ENCODE measurements around the gene CCDC15. TPM values are rescaled to one million over a fixed set of nuclear protein-coding genes. Genes with fewer than 3 reads are reported as not detected.
A peak's percentile ranks its signal among the peaks of the same experiment; 100 is the strongest.

Gene CCDC15
- total and polyA plus RNA-seq, 2 of the 13 experiments (the other 11 are each of a cell fraction or from before 2014, with no cell fraction given) = 2.2 to 4.6 TPM

DNA sequence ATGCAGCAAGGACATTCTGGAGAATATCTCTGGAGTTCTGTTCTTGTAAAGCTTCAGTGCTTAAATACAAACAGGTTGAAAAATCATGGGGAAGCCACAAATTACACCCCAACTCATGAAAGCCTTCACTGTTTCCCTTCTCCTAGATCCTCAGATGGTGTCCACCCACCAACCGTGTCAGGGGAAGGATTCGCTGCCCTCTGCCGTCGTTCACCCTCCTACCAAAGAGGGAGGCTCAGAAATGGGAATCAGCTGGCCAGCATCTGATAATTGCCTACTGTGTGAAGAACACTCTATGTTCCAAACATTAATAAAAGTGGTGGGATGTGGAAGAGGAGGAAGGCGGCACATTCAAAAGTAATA, 10.8 kb upstream of the CCDC15 start (continued):
- TF ChIP-seq, protein P1, sequence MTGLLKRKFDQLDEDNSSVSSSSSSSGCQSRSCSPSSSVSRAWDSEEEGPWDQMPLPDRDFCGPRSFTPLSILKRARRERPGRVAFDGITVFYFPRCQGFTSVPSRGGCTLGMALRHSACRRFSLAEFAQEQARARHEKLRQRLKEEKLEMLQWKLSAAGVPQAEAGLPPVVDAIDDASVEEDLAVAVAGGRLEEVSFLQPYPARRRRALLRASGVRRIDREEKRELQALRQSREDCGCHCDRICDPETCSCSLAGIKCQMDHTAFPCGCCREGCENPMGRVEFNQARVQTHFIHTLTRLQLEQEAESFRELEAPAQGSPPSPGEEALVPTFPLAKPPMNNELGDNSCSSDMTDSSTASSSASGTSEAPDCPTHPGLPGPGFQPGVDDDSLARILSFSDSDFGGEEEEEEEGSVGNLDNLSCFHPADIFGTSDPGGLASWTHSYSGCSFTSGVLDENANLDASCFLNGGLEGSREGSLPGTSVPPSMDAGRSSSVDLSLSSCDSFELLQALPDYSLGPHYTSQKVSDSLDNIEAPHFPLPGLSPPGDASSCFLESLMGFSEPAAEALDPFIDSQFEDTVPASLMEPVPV (CRISPR knock-in tag; IDR thresholded peaks at IDR 0.05) = no peak
- TF ChIP-seq, protein P2, sequence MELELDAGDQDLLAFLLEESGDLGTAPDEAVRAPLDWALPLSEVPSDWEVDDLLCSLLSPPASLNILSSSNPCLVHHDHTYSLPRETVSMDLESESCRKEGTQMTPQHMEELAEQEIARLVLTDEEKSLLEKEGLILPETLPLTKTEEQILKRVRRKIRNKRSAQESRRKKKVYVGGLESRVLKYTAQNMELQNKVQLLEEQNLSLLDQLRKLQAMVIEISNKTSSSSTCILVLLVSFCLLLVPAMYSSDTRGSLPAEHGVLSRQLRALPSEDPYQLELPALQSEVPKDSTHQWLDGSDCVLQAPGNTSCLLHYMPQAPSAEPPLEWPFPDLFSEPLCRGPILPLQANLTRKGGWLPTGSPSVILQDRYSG (CRISPR knock-in tag; IDR thresholded peaks at IDR 0.05) = no peak
- no peak for TF ChIP-seq ZFP41 (CRISPR knock-in tag; IDR thresholded peaks at IDR 0.05; ENCODE audit: borderline replicate concordance)
- no peak for TF ChIP-seq REXO4 (CRISPR knock-in tag; IDR thresholded peaks at IDR 0.05; ENCODE audit: borderline replicate concordance)
- peak; percentile 11; the same call in 1 of the 2 replicates for TF ChIP-seq ZNF878 (CRISPR knock-in tag; IDR thresholded peaks at IDR 0.05)
- TF ChIP-seq, protein P3, sequence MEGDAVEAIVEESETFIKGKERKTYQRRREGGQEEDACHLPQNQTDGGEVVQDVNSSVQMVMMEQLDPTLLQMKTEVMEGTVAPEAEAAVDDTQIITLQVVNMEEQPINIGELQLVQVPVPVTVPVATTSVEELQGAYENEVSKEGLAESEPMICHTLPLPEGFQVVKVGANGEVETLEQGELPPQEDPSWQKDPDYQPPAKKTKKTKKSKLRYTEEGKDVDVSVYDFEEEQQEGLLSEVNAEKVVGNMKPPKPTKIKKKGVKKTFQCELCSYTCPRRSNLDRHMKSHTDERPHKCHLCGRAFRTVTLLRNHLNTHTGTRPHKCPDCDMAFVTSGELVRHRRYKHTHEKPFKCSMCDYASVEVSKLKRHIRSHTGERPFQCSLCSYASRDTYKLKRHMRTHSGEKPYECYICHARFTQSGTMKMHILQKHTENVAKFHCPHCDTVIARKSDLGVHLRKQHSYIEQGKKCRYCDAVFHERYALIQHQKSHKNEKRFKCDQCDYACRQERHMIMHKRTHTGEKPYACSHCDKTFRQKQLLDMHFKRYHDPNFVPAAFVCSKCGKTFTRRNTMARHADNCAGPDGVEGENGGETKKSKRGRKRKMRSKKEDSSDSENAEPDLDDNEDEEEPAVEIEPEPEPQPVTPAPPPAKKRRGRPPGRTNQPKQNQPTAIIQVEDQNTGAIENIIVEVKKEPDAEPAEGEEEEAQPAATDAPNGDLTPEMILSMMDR (CRISPR knock-in tag; IDR thresholded peaks at IDR 0.05) = peak; percentile 42
- TF ChIP-seq GABPA (IDR thresholded peaks at IDR 0.05; ENCODE audit: low read depth, low read length) = no peak
- peak; percentile 21; the same call in 1 of the 2 replicates for TF ChIP-seq GABPA (CRISPR knock-in tag; IDR thresholded peaks at IDR 0.05; ENCODE audit: low read depth)
- TF ChIP-seq ZNF556 (CRISPR knock-in tag; IDR thresholded peaks at IDR 0.05; ENCODE audit: borderline replicate concordance) = no peak
- TF ChIP-seq ZNF205 (CRISPR knock-in tag; IDR thresholded peaks at IDR 0.05) = no peak
- TF ChIP-seq MTF2 (CRISPR knock-in tag; IDR thresholded peaks at IDR 0.05; ENCODE audit: borderline replicate concordance) = no peak
- no peak for TF ChIP-seq HNRNPUL1 (IDR thresholded peaks at IDR 0.05; ENCODE audit: low read depth, low read length)
- TF ChIP-seq MXD4 (CRISPR knock-in tag; IDR thresholded peaks at IDR 0.05) = no peak
- TF ChIP-seq, protein P4, sequence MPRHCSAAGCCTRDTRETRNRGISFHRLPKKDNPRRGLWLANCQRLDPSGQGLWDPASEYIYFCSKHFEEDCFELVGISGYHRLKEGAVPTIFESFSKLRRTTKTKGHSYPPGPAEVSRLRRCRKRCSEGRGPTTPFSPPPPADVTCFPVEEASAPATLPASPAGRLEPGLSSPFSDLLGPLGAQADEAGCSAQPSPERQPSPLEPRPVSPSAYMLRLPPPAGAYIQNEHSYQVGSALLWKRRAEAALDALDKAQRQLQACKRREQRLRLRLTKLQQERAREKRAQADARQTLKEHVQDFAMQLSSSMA (CRISPR knock-in tag; IDR thresholded peaks at IDR 0.05) = no peak
- no peak for TF ChIP-seq CBFB (CRISPR knock-in tag; IDR thresholded peaks at IDR 0.05)
- TF ChIP-seq, protein P5, sequence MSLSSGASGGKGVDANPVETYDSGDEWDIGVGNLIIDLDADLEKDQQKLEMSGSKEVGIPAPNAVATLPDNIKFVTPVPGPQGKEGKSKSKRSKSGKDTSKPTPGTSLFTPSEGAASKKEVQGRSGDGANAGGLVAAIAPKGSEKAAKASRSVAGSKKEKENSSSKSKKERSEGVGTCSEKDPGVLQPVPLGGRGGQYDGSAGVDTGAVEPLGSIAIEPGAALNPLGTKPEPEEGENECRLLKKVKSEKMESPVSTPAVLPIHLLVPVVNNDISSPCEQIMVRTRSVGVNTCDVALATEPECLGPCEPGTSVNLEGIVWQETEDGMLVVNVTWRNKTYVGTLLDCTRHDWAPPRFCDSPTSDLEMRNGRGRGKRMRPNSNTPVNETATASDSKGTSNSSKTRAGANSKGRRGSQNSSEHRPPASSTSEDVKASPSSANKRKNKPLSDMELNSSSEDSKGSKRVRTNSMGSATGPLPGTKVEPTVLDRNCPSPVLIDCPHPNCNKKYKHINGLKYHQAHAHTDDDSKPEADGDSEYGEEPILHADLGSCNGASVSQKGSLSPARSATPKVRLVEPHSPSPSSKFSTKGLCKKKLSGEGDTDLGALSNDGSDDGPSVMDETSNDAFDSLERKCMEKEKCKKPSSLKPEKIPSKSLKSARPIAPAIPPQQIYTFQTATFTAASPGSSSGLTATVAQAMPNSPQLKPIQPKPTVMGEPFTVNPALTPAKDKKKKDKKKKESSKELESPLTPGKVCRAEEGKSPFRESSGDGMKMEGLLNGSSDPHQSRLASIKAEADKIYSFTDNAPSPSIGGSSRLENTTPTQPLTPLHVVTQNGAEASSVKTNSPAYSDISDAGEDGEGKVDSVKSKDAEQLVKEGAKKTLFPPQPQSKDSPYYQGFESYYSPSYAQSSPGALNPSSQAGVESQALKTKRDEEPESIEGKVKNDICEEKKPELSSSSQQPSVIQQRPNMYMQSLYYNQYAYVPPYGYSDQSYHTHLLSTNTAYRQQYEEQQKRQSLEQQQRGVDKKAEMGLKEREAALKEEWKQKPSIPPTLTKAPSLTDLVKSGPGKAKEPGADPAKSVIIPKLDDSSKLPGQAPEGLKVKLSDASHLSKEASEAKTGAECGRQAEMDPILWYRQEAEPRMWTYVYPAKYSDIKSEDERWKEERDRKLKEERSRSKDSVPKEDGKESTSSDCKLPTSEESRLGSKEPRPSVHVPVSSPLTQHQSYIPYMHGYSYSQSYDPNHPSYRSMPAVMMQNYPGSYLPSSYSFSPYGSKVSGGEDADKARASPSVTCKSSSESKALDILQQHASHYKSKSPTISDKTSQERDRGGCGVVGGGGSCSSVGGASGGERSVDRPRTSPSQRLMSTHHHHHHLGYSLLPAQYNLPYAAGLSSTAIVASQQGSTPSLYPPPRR (CRISPR knock-in tag; IDR thresholded peaks at IDR 0.05; ENCODE audit: borderline replicate concordance) = no peak
- TF ChIP-seq, protein P6, sequence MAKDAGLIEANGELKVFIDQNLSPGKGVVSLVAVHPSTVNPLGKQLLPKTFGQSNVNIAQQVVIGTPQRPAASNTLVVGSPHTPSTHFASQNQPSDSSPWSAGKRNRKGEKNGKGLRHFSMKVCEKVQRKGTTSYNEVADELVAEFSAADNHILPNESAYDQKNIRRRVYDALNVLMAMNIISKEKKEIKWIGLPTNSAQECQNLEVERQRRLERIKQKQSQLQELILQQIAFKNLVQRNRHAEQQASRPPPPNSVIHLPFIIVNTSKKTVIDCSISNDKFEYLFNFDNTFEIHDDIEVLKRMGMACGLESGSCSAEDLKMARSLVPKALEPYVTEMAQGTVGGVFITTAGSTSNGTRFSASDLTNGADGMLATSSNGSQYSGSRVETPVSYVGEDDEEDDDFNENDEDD (CRISPR knock-in tag; IDR thresholded peaks at IDR 0.05; ENCODE audit: borderline replicate concordance) = 0 out of 2 replicates have a peak, but pooled peaks have one; percentile 14
- TF ChIP-seq ZNF263 (CRISPR knock-in tag; IDR thresholded peaks at IDR 0.05) = no peak
- TF ChIP-seq, protein P7, sequence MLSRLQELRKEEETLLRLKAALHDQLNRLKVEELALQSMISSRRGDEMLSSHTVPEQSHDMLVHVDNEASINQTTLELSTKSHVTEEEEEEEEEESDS (CRISPR knock-in tag; IDR thresholded peaks at IDR 0.05; ENCODE audit: borderline replicate concordance) = no peak

All from HepG2 (cell line).